Neural progenitor cell (in vitro differentiated cells): ENCODE results near the gene DGLUCY.

Experiments used
- CTCF ChIP-seq: fragments of 200-600 bp; sonication (generic); IDR thresholded peaks from 2 replicates; pipeline ENCODE4 v1.5.1; 2017; ENCODE audit warnings: antibody characterized with exemption, mild to moderate bottlenecking
- EZH2 ChIP-seq: fragments of 200-600 bp; sonication (generic); IDR thresholded peaks from 2 replicates; pipeline ENCODE4 v1.6.1; 2017; ENCODE audit warnings: antibody characterized with exemption, mild to moderate bottlenecking, moderate library complexity
- EZH2phosphoT487 ChIP-seq: fragments of 200-600 bp; sonication (generic); IDR thresholded peaks from 2 replicates; pipeline ENCODE4 v1.6.1; 2017; ENCODE audit warnings: antibody characterized with exemption

DNA sequence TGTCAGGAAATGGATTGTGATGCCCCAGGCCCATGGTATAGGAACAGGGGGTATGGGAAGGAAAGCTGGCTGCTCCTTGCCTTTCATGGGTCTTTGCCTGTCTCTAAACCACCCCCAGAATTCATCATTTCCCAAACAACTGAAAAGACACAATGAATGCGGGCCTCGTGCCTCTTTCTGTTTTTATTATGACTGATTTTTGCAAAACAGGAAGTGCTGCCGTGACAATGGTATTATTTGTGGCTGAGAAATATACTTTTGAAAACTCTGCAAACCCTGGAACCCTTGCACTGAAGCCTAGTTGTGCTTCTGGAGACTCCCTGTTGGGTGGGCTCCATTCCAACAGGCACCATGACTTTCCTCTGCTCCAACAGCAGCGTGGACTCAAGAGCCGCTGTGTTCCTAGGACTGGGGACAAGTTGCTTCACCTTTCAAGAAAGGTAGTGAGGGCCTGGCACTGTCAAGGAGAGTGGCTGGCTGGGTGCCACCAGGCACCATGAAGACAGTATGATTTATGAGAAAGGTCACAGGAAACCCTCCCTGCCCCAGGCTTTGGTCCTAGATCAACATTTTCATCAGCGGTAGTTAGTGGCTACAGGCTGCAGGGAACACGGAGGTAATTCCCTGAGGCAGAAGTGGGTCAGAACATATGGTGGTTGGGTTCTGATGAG, 4.8 kb upstream of the DGLUCY start:
- TF ChIP-seq CTCF (no peak), EZH2phosphoT487 (no peak), EZH2 (no peak)
